ENCODE data around the gene DDAH1. TPM values are rescaled to one million over a fixed set of nuclear protein-coding genes. Genes with fewer than 3 reads are reported as not detected.

Gene DDAH1
- total and polyA plus RNA-seq, 4 donors, result 13.6 to 57.2 (median 38.7) TPM

DNA sequence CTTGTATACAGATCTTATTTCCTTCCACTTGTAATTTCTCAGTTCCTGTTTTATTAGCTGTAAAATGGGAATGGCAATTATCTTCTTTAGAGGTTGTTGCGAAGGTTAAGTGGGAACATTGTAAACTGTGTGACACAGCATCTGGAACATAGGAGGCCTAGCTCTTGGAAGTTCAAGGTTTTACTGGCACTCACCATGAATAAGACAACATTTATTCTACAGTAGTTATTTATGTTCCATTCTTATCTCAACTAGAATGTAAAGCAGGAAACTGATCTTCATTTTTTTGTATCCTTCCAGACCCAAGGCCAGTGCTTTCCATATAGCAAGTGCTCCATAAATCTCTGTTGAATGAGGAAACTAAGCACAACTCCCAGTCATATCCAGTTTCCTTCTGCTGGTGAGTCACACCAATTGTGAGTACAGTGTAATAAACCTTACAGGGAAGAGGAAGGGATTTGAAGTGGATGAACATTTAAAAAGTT is 189.9 kb downstream of the DDAH1 start:
- H3K4me1 ChIP-seq (ENCODE audit: control insufficient read depth in 5 of 5, insufficient read depth in 5 of 5, low read length in 5 of 5), result peaks cover 0 to 24% (median 10%) of the 10 kb centered on the region in 5 donors
- H3K4me3 ChIP-seq, result no peak overlapping the region
- peak overlapping the region; percentile 93 to 96 for H3K9ac ChIP-seq (ENCODE audit: insufficient read depth in 1 of 2, low read length in 2 of 2)
- TF ChIP-seq, protein P1, sequence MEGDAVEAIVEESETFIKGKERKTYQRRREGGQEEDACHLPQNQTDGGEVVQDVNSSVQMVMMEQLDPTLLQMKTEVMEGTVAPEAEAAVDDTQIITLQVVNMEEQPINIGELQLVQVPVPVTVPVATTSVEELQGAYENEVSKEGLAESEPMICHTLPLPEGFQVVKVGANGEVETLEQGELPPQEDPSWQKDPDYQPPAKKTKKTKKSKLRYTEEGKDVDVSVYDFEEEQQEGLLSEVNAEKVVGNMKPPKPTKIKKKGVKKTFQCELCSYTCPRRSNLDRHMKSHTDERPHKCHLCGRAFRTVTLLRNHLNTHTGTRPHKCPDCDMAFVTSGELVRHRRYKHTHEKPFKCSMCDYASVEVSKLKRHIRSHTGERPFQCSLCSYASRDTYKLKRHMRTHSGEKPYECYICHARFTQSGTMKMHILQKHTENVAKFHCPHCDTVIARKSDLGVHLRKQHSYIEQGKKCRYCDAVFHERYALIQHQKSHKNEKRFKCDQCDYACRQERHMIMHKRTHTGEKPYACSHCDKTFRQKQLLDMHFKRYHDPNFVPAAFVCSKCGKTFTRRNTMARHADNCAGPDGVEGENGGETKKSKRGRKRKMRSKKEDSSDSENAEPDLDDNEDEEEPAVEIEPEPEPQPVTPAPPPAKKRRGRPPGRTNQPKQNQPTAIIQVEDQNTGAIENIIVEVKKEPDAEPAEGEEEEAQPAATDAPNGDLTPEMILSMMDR (IDR thresholded peaks at IDR 0.05; ENCODE audit: control extremely low read depth, extremely low read depth), result no peak
- no peak overlapping the region for H3K27ac ChIP-seq (ENCODE audit: low read depth in 1 of 2, low read length in 1 of 2)
- DNase-seq (peak in 2 of 3 donors; percentile 28 to 47), ATAC-seq (ENCODE audit: insufficient read depth, low FRiP score) (peak; percentile 4)
- peaks cover 0 to 13% (median 9%) of the 10 kb centered on the region in 4 donors for H3K36me3 ChIP-seq (ENCODE audit: control insufficient read depth in 4 of 4, insufficient read depth in 4 of 4, low read length in 4 of 4)
- H3K27me3 ChIP-seq (ENCODE audit: control insufficient read depth in 3 of 3, insufficient read depth in 3 of 3, low read length in 2 of 3), result no peaks in the 10 kb centered on the region
- no peaks in the 10 kb centered on the region for H3K9me3 ChIP-seq (ENCODE audit: control insufficient read depth in 4 of 4, insufficient read depth in 3 of 4, low read length in 3 of 4)
- 33 to 48% methylated on average over 1 of the region's 1 CpG for WGBS, 2 donors

DNA sequence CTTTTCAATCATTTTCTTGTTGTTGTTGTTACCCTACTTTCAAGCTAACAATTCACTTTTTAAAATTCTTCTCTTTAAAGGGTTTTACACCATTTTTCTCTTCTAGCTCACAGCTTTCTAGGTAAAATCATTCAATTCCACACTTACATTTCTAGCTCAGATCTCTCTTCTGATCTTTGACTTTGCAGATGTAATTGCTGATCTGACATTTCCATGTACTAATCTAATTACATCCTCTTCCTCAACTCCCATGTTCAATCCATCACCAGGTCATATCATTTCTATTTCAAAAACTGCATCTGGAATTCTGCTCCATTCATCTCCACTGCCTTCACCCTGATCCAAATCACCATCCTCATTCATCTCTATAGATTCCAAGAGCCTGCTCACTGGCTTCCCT is 191.6 kb downstream of the DDAH1 start:
- Histone ChIP-seq H3K9me3 (ENCODE audit: control insufficient read depth in 4 of 4, insufficient read depth in 3 of 4, low read length in 3 of 4) (no peaks in the 10 kb centered on the region), H3K4me3 (no peak overlapping the region), H3K4me1 (ENCODE audit: control insufficient read depth in 5 of 5, insufficient read depth in 5 of 5, low read length in 5 of 5) (peaks cover 0 to 24% (median 10%) of the 10 kb centered on the region in 5 donors), H3K27me3 (ENCODE audit: control insufficient read depth in 3 of 3, insufficient read depth in 3 of 3, low read length in 2 of 3) (no peaks in the 10 kb centered on the region), H3K36me3 (ENCODE audit: control insufficient read depth in 4 of 4, insufficient read depth in 4 of 4, low read length in 4 of 4) (peaks cover 8 to 26% (median 14%) of the 10 kb centered on the region in 4 donors), H3K27ac (ENCODE audit: low read depth in 1 of 2, low read length in 1 of 2) (no peak overlapping the region), H3K9ac (ENCODE audit: insufficient read depth in 1 of 2, low read length in 2 of 2) (no peak overlapping the region)
- no peak for DNase-seq
- no peak for ATAC-seq (ENCODE audit: insufficient read depth, low FRiP score)
- TF ChIP-seq, protein P1 (IDR thresholded peaks at IDR 0.05; ENCODE audit: control extremely low read depth, extremely low read depth), result no peak

DNA sequence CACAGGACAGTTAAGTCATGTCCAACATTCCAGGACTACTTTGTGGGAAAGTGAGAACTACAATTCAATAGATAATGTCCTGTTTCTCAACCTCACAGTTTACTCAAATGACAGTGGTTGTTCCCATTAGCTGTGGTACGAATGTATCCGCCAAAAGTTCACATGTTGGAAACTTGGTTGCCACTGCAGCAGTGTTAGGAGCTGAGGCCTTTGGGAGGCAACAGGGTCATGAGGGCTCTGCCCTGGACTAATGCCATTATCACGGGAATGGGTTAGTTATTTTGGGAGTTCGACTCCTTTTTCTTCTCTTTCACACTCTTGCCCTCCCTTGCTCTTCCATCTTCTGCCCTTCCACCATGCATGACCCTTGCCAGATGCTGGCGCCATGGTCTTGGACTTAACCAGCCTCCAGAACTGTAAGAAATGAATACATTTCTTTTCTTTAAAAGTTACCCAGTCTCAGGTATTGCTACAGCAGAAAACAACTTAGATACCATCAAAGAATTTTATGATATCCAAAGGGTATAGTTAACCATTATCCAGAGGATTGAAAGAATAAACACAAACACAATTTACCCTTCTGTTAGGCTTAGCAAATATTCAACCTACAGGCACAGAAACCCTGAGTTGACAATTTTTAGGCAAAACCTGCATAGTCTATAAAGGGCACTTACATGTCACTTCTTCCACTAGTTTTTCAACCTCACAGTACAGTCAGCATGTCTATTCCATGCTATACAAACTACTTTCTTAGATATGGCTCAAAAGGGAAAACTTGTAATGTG is 196.0 kb downstream of the DDAH1 start:
- Histone ChIP-seq H3K9ac (ENCODE audit: insufficient read depth in 1 of 2, low read length in 2 of 2) (no peak overlapping the region), H3K4me3 (no peak overlapping the region), H3K4me1 (ENCODE audit: control insufficient read depth in 5 of 5, insufficient read depth in 5 of 5, low read length in 5 of 5) (peaks cover 0 to 16% (median 0%) of the 10 kb centered on the region in 5 donors), H3K9me3 (ENCODE audit: control insufficient read depth in 4 of 4, insufficient read depth in 3 of 4, low read length in 3 of 4) (no peaks in the 10 kb centered on the region), H3K27ac (ENCODE audit: low read depth in 1 of 2, low read length in 1 of 2) (no peak overlapping the region), H3K36me3 (ENCODE audit: control insufficient read depth in 4 of 4, insufficient read depth in 4 of 4, low read length in 4 of 4) (peaks cover 16 to 38% (median 23%) of the 10 kb centered on the region in 4 donors), H3K27me3 (ENCODE audit: control insufficient read depth in 3 of 3, insufficient read depth in 3 of 3, low read length in 2 of 3) (no peaks in the 10 kb centered on the region)
- no peak for DNase-seq
- ATAC-seq (ENCODE audit: insufficient read depth, low FRiP score), result no peak
- WGBS, 2 donors, result 89 to 94% methylated on average over 5 of the region's 5 CpGs
- TF ChIP-seq, protein P1 (IDR thresholded peaks at IDR 0.05; ENCODE audit: control extremely low read depth, extremely low read depth), result no peak

Small RNAs within 50 kb of the gene (small RNA-seq; reads per million reads assigned to genes)
- not detected for gene RF00019 (ENCODE audit: low replicate concordance)

Other genes starting within 250 kb of the DDAH1 start
- gene C1orf52, start 205.5 kb downstream of the DDAH1 start, total RNA-seq, result 10 to 100 TPM; 20.9 to 38.2 TPM
- 10 to 100 TPM; 18.8 to 35.7 TPM for gene C1orf52, start 205.5 kb downstream of the DDAH1 start, polyA plus RNA-seq
- gene BCL10, start 188.5 kb downstream of the DDAH1 start, total RNA-seq, result 10 to 100 TPM; 26.2 to 32.3 TPM
- 10 to 100 TPM in 1 of 2 donors, 1 to 10 TPM in 1; 9.9 to 11.3 TPM for gene BCL10, start 188.5 kb downstream of the DDAH1 start, polyA plus RNA-seq
- gene CCN1, start 115.6 kb upstream of the DDAH1 start, total RNA-seq, result 100 to 1,000 TPM in 1 of 2 donors, 10 to 100 TPM in 1; 75.6 to 116 TPM
- 100 to 1,000 TPM in 1 of 2 donors, 10 to 100 TPM in 1; 99.7 to 210 TPM for gene CCN1, start 115.6 kb upstream of the DDAH1 start, polyA plus RNA-seq
- gene ZNHIT6, start 243.3 kb upstream of the DDAH1 start, total RNA-seq, result 10 to 100 TPM; 11.4 to 17.7 TPM
- 1 to 10 TPM; 8.7 to 8.8 TPM for gene ZNHIT6, start 243.3 kb upstream of the DDAH1 start, polyA plus RNA-seq